Esophagus mucosa (tissue), 1 donor: ENCODE measurements around the gene RBBP8NL. TPM values are rescaled to one million over a fixed set of nuclear protein-coding genes. Genes with fewer than 3 reads are reported as not detected.

Source experiments
- ATAC-seq: fragments of 200-7000 bp; cut with Tn5 transposase; one replicate; pipeline ENCODE4 v1.9.1; 2020
- total RNA-seq: library from RNA; stranded (reverse); gene quantifications from one replicate; pipeline ENCODE4 v1.2.4, GENCODE V29; 2023
- donor health status: DM: yes; HTN: yes; CAD: no.

The RBBP8NL gene
- total RNA-seq, 1 donor from 2014 or later: 5.1 TPM

GRCh38 chr20:62420846-62421715, 6.3 kb downstream of the RBBP8NL start:
- no peak for ATAC-seq

- ATAC-seq: no peak
These were observed 7.6 kb downstream of the RBBP8NL start for GRCh38 chr20:62419759-62420158.

GRCh38 chr20:62418709-62419487, 8.4 kb downstream of the RBBP8NL start:
- no peak for ATAC-seq

- no peak for ATAC-seq
These were observed 9.2 kb downstream of the RBBP8NL start for GRCh38 chr20:62417981-62418708.

GRCh38 chr20:62416651-62417637, 10.4 kb downstream of the RBBP8NL start:
- no peak for ATAC-seq

- no peak for ATAC-seq
These were observed 11.8 kb downstream of the RBBP8NL start for GRCh38 chr20:62415354-62416111.

GRCh38 chr20:62413896-62414481, 13.3 kb downstream of the RBBP8NL start:
- no peak for ATAC-seq

- no peak for ATAC-seq
These were observed 14.2 kb downstream of the RBBP8NL start for GRCh38 chr20:62413025-62413570.

- ATAC-seq: no peak
These were observed 14.9 kb downstream of the RBBP8NL start for GRCh38 chr20:62412194-62413024.

GRCh38 chr20:62411479-62412193, 15.7 kb downstream of the RBBP8NL start:
- ATAC-seq: no peak

GRCh38 chr20:62410746-62411478, 16.4 kb downstream of the RBBP8NL start:
- no peak for ATAC-seq

GRCh38 chr20:62409931-62410745, 17.2 kb downstream of the RBBP8NL start:
- ATAC-seq: no peak

GRCh38 chr20:62409086-62409853, 18.1 kb downstream of the RBBP8NL start:
- ATAC-seq: no peak

- ATAC-seq: no peak
These were observed 18.7 kb downstream of the RBBP8NL start for GRCh38 chr20:62408640-62409039.

GRCh38 chr20:62408055-62408454, 19.3 kb downstream of the RBBP8NL start:
- ATAC-seq: no peak
